ENCODE results near the gene ASB10. TPM values are rescaled to one million over a fixed set of nuclear protein-coding genes. Genes with fewer than 3 reads are reported as not detected.

The ASB10 gene, protein sequence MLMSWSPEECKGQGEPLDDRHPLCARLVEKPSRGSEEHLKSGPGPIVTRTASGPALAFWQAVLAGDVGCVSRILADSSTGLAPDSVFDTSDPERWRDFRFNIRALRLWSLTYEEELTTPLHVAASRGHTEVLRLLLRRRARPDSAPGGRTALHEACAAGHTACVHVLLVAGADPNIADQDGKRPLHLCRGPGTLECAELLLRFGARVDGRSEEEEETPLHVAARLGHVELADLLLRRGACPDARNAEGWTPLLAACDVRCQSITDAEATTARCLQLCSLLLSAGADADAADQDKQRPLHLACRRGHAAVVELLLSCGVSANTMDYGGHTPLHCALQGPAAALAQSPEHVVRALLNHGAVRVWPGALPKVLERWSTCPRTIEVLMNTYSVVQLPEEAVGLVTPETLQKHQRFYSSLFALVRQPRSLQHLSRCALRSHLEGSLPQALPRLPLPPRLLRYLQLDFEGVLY
- total RNA-seq = not detected in 2 replicates

DNA sequence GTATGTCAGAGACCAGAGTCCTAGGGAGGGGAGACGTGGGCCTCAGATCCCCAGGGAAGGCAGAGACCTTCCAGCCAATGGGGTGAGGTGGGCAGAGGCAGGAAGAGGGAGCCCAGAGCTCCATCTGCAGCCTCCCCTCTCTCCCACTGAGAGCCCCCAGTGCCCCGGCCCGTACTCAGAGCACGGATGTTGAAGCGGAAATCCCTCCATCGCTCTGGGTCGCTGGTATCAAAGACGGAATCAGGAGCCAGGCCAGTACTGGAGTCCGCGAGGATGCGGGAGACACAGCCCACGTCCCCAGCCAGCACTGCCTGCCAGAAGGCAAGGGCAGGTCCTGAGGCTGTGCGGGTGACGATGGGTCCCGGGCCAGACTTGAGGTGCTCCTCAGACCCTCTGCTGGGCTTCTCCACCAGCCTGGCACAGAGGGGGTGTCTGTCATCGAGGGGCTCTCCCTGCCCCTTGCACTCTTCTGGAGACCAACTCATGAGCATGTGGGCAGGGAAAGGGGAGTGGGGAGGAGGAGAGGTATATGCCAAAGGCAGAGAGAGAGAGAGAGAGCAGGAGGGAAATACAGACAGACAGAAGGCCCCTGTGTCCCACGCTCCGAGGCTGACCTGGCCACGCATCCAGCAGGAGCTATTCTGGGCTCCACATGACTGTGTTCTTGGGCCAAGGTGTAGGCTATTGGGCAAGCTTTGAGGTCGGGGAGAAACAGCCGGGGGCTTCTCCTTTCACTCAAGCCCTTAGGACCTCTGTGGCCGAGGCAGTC is at the start of gene ASB10:
TSS of gene ASB10 (minus strand) at position 611 of the 769 bp plus-strand sequence. CDS start at position 491, 120 bp downstream.
- DNase-seq (ENCODE audit: low read depth) (no peak), FAIRE-seq (no peak)
- Histone ChIP-seq H3K4me3 (ENCODE audit: low read depth, low read length) (no peak within 1 kb of the TSS), H3K27me3 (ENCODE audit: control insufficient read depth, insufficient read depth, low read length) (peaks cover 5% of the 10 kb centered on the region), H3K36me3 (ENCODE audit: control insufficient read depth, insufficient read depth, low read length) (no peaks in the 10 kb centered on the region)
- TF ChIP-seq, protein P1, sequence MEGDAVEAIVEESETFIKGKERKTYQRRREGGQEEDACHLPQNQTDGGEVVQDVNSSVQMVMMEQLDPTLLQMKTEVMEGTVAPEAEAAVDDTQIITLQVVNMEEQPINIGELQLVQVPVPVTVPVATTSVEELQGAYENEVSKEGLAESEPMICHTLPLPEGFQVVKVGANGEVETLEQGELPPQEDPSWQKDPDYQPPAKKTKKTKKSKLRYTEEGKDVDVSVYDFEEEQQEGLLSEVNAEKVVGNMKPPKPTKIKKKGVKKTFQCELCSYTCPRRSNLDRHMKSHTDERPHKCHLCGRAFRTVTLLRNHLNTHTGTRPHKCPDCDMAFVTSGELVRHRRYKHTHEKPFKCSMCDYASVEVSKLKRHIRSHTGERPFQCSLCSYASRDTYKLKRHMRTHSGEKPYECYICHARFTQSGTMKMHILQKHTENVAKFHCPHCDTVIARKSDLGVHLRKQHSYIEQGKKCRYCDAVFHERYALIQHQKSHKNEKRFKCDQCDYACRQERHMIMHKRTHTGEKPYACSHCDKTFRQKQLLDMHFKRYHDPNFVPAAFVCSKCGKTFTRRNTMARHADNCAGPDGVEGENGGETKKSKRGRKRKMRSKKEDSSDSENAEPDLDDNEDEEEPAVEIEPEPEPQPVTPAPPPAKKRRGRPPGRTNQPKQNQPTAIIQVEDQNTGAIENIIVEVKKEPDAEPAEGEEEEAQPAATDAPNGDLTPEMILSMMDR (IDR thresholded peaks at IDR 0.05; ENCODE audit: insufficient read depth, low read length, severe bottlenecking) = no peak

DNA sequence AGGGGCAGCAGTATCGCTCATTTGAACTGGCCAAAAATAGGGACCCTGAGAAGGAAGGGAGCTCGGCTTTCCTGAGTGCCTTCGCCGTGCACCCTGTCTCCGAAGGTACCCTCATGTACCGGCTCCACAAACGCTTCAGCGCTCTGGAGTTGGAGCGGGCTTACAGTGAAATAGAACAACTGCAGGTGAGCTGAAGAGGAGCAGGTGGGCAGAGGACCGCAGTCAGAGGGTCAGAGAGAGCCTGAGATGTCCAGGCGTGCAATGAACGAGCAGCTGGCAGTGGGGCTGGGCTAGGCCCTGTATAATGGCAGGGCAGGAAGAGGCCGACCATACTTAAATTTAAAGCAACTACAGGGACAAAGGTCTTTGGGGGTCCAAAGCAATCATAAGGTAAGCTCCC is 49.4 kb upstream of the ASB10 start:
- peaks cover 21% of the 10 kb centered on the region for H3K36me3 ChIP-seq (ENCODE audit: control insufficient read depth, insufficient read depth, low read length)
- no peak overlapping the region for H3K4me3 ChIP-seq (ENCODE audit: low read depth, low read length)
- H3K27me3 ChIP-seq (ENCODE audit: control insufficient read depth, insufficient read depth, low read length) = no peaks in the 10 kb centered on the region
- TF ChIP-seq, protein P1 (IDR thresholded peaks at IDR 0.05; ENCODE audit: insufficient read depth, low read length, severe bottlenecking) = no peak
- DNase-seq (ENCODE audit: low read depth) (no peak), FAIRE-seq (no peak)

DNA sequence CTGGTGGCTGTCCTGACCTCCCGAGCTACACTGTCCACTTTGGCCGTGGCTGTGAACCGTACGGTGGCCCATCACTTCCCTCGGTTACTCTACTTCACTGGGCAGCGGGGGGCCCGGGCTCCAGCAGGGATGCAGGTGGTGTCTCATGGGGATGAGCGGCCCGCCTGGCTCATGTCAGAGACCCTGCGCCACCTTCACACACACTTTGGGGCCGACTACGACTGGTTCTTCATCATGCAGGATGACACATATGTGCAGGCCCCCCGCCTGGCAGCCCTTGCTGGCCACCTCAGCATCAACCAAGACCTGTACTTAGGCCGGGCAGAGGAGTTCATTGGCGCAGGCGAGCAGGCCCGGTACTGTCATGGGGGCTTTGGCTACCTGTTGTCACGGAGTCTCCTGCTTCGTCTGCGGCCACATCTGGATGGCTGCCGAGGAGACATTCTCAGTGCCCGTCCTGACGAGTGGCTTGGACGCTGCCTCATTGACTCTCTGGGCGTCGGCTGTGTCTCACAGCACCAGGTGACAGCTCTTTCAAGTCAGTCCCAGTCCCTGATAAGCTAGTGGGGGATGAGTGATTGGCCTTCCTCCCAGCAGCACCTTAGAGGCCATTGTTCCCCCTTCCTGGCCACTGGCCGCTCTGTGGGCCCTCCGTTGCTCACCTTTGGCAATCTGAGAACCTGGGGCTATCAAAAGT is 48.2 kb upstream of the ASB10 start:
- TF ChIP-seq, protein P1 (IDR thresholded peaks at IDR 0.05; ENCODE audit: insufficient read depth, low read length, severe bottlenecking) = no peak
- H3K36me3 ChIP-seq (ENCODE audit: control insufficient read depth, insufficient read depth, low read length) = peaks cover 19% of the 10 kb centered on the region
- no peak overlapping the region for H3K4me3 ChIP-seq (ENCODE audit: low read depth, low read length)
- FAIRE-seq (no peak), DNase-seq (ENCODE audit: low read depth) (no peak)
- no peaks in the 10 kb centered on the region for H3K27me3 ChIP-seq (ENCODE audit: control insufficient read depth, insufficient read depth, low read length)

DNA sequence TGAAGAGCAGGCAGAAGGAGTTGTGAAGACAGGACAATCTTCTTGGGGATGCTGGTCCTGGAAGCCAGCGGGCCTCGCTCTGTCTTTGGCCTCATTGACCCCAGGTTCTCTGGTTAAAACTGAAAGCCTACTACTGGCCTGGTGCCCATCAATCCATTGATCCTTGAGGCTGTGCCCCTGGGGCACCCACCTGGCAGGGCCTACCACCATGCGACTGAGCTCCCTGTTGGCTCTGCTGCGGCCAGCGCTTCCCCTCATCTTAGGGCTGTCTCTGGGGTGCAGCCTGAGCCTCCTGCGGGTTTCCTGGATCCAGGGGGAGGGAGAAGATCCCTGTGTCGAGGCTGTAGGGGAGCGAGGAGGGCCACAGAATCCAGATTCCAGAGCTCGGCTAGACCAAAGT is 46.8 kb upstream of the ASB10 start:
- DNase-seq (ENCODE audit: low read depth) = no peak
- FAIRE-seq = no peak
- peaks cover 16% of the 10 kb centered on the region for H3K36me3 ChIP-seq (ENCODE audit: control insufficient read depth, insufficient read depth, low read length)
- no peaks in the 10 kb centered on the region for H3K27me3 ChIP-seq (ENCODE audit: control insufficient read depth, insufficient read depth, low read length)
- no peak overlapping the region for H3K4me3 ChIP-seq (ENCODE audit: low read depth, low read length)
- TF ChIP-seq, protein P1 (IDR thresholded peaks at IDR 0.05; ENCODE audit: insufficient read depth, low read length, severe bottlenecking) = no peak

DNA sequence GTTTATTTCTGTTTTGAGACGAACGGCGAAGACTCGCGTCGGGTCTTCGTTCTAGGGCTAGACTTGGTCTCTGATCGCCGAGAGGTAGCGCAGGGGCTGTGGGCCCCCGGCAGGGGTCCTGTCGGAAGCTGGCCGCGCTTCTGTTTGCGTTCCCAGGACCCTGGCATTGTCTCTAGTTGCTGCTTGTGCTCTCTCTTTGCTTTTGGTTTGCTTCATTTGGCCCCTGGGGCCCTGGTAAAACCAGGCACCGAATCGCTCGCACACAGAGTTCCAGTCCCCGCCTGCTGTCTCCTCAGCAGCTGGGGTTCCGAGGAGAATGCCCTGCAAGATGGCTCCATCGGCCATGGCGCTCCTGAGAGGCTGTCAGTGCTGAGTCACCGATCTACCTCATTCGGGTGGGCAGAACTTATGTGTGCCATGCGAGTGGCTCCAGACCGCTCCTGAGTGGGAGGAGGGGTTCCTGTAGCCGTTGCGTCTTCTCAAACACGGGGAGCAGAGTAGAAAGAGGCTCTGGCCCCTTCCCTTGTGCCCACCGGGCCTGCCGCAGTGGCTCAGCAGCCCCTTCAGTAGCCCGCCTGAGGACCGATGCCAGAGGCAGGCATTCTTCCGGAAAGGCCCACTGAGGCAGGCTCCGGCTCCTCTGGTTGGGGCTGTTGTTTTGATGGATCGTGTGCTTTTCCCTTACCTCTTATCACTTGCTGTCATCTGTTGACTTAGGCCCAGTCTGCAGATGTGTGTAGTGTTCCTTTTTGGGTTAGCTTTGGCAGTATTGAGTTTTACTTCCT is 46.1 kb upstream of the ASB10 start:
- Histone ChIP-seq H3K27me3 (ENCODE audit: control insufficient read depth, insufficient read depth, low read length) (no peaks in the 10 kb centered on the region), H3K36me3 (ENCODE audit: control insufficient read depth, insufficient read depth, low read length) (peaks cover 16% of the 10 kb centered on the region), H3K4me3 (ENCODE audit: low read depth, low read length) (peak overlapping the region; percentile 90)
- TF ChIP-seq, protein P1 (IDR thresholded peaks at IDR 0.05; ENCODE audit: insufficient read depth, low read length, severe bottlenecking) = no peak
- FAIRE-seq = no peak
- peak; percentile 82 for DNase-seq (ENCODE audit: low read depth)
